Measurements from ENCODE around the gene KLHL30. TPM values are rescaled to one million over a fixed set of nuclear protein-coding genes. Genes with fewer than 3 reads are reported as not detected.

KLHL30 gene
- total RNA-seq, 1 donor from 2014 or later = 20.6 TPM

DNA sequence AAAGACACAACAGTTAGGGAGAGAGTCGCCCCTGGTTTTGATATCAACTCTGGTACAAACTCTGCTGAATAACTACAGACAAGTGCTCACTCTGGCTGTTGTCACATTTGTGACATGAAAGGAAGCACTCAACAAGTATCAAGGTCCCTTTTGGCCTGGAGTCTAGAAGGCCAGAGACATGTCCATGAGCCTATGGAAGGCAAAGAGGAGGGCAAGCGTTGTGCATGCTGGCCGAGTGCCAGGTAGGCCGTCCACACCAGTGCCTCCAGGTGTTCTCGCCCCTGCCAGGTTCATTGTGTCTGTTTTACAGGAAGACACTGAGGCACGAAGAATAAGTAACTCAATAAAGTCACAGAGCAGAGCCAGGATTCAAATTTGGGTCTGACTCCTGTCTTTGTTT lies 43.9 kb downstream of the KLHL30 start:
- intact Hi-C loops (cut with DNase I) = no loop called here
- ATAC-seq = no peak
- DNase-seq (ENCODE audit: missing footprints) = no peak

DNA sequence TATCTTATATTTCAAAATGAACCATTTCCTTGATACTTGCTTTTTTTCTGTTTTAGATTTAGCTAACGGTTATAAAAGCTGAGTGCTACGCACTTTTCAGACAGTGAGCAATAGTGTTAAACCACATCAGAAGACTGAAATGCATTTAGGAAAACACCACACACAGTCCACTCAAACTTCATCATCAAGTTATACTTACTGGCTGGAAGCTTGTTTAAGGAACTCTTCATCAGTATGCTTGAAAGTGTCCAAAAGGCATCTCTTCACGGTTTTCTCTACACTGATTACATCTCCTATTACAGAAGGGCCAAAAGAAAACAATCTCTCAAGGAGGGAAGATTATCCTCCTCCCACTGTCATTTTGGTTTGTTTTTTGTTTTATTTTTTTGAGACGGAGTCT lies 45.4 kb downstream of the KLHL30 start:
- intact Hi-C loops (cut with DNase I) = no loop called here
- no peak for DNase-seq (ENCODE audit: missing footprints)
- no peak for ATAC-seq

DNA sequence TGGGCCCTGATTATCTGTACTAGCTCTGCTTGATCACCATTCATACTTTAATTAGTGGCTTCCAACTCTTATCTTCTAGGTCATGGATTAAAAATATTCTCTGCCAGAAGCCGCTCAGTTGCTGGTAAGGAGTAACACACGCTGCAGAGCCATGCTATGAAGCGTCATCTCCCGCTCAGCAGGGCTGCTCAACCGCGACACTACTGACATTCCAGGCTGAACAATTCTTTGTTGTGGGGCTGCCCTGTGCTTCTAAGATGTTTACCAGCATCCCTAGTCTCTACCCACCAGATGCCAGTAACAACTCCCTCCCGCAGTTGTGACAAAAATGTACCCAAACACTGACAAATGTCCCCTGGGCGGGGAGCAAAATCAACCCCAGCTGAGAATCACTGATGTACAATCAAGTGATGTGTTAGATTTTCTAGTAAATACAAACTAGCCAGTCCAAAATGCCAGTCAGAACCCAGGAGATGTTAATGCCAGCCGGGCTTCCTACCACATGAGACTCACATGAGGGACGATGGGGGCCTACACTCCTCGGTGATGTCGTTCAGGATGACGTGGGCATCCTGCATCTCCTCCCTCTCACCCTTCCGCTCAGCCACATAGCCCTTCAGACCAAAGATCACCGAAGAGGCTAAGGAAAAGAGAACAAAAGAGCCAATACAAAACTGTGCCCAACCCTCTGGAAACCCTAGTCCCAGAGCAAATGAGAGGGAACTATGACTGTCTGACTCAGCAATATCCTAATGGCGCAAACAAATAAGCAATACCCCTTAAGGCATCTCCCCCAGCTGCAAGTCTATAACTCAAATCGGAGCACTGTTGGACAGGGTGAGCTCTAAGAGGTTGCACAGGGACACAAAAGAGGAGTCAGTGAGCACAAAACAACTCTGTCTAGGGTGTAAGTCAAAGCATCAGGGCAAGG lies 49.4 kb downstream of the KLHL30 start:
- no peak for DNase-seq (ENCODE audit: missing footprints)
- intact Hi-C loops (cut with DNase I) = no loop called here
- ATAC-seq = peak; percentile 73

DNA sequence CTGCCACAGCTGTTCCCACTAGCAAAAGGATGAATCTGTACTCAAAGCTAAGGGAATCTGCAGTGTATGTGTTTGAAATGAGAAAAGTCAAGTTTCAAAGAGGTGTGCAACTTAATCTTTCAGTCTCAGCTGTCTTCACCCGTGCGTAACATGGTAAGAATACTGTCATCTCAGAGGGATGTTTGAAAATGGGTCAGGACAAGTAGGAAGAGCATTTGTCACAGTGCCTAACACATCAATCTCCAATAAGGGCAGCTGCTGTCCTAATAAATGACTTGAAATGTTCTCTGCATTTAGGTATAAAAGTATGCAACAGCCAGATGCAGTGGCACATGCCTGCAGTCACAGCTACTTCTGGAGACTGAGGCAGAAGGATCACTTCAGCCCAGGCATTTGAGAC lies 52.0 kb downstream of the KLHL30 start:
- intact Hi-C loops (cut with DNase I) = no loop called here
- DNase-seq (ENCODE audit: missing footprints) = no peak
- no peak for ATAC-seq

Other genes with a start within 250 kb of the KLHL30 start
- 73.3 TPM for gene UBE2F, start 171.7 kb upstream of the KLHL30 start, total RNA-seq
- 10.8 TPM for gene SCLY, start 77.7 kb upstream of the KLHL30 start, total RNA-seq
- not detected for gene ESPNL, start 38.3 kb upstream of the KLHL30 start, total RNA-seq
- 0.51 TPM for gene ERFE, start 20.3 kb downstream of the KLHL30 start, total RNA-seq
- 26.2 TPM for gene ILKAP, start 65.0 kb downstream of the KLHL30 start, total RNA-seq
- 4.3 TPM for gene HES6, start 101.4 kb downstream of the KLHL30 start, total RNA-seq
- 4.7 TPM for gene PER2, start 149.9 kb downstream of the KLHL30 start, total RNA-seq
- 11.2 TPM for gene TRAF3IP1, start 181.8 kb downstream of the KLHL30 start, total RNA-seq

Measured in Right ventricle myocardium inferior (tissue), 1 donor.